Measurements from ENCODE around the gene TCF4.

DNA sequence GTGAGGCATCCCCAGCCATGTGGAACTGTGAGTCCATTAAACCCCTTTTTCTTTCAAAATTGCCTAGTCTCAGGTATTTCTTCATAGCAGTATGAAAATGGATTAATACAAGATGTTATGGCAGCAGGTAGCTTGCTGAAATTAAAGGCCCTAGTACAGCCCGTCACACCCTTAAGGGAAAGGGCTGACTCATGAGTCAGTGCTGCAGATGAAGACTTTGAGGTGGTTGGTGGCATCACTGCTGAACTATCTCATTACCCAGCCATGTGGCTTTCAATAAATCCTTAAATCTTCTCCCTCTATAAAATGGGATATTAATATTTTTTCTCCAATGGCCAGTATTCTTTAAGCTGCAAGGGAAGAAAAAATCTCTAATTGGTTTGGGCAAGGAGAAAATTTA, 402.6 kb downstream of the TCF4 start:
- no peak for TF ChIP-seq POLR2AphosphoS5 (IDR thresholded peaks at IDR 0.05; ENCODE audit: low read depth, low read length)
- TF ChIP-seq, protein P1, sequence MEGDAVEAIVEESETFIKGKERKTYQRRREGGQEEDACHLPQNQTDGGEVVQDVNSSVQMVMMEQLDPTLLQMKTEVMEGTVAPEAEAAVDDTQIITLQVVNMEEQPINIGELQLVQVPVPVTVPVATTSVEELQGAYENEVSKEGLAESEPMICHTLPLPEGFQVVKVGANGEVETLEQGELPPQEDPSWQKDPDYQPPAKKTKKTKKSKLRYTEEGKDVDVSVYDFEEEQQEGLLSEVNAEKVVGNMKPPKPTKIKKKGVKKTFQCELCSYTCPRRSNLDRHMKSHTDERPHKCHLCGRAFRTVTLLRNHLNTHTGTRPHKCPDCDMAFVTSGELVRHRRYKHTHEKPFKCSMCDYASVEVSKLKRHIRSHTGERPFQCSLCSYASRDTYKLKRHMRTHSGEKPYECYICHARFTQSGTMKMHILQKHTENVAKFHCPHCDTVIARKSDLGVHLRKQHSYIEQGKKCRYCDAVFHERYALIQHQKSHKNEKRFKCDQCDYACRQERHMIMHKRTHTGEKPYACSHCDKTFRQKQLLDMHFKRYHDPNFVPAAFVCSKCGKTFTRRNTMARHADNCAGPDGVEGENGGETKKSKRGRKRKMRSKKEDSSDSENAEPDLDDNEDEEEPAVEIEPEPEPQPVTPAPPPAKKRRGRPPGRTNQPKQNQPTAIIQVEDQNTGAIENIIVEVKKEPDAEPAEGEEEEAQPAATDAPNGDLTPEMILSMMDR (IDR thresholded peaks at IDR 0.05) = no peak

Measured in Panc1 (cell line).